H1 (cell line): Measurements from ENCODE around the gene ASAP2. TPM values are rescaled to one million over a fixed set of nuclear protein-coding genes. Genes with fewer than 3 reads are reported as not detected.

Experiments used
- CTCF ChIA-PET: fragments of 300-600 bp; sonication (Branson Sonifier 250); formaldehyde crosslinking; loops from one replicate; lab custom pipeline; 2021; ENCODE audit not compliant: partially characterized antibody; lab: Charles Lee
- POLR2A ChIA-PET: fragments of 300-600 bp; sonication (Branson Sonifier 250); formaldehyde crosslinking; loops from one replicate; lab custom pipeline; 2021; ENCODE audit warnings: inconsistent platforms; ENCODE audit not compliant: partially characterized antibody; lab: Charles Lee
- DNase-seq, 2 experiments: peaks; one replicate each; pipeline versions ENCODE4 v3.0.0 to v3.0.0-alpha.2; 2010 to 2022; ENCODE audit warnings: low spot score in 2 of 2, low read depth in 1 of 2, mixed read lengths in 1 of 2
- FAIRE-seq: peaks from 2 replicates; lab custom pipeline; 2011; peaks lifted over from hg19 to GRCh38; lab: Jason Lieb, UNC
- H2AFZ ChIP-seq: 2 replicates; pipeline ENCODE4 v1.8.1; 2012; ENCODE audit warnings: low read length, inconsistent platforms
- H2AK5ac ChIP-seq: 2 replicates; pipeline ENCODE4 v1.6.1; 2013; ENCODE audit warnings: low read depth, low read length
- H2BK120ac ChIP-seq: replicated peaks from 2 replicates; pipeline ENCODE3; 2013; ENCODE audit warnings: low read depth, low read length, inconsistent platforms
- H2BK12ac ChIP-seq: 2 replicates; pipeline ENCODE4 v1.6.1; 2013; ENCODE audit warnings: low read depth, low read length
- H2BK15ac ChIP-seq: 2 replicates; pipeline ENCODE4 v1.6.1; 2013; ENCODE audit warnings: low read length
- H2BK20ac ChIP-seq: 2 replicates; pipeline ENCODE4 v1.6.1; 2013; ENCODE audit warnings: low read length
- H2BK5ac ChIP-seq: 2 replicates; pipeline ENCODE4 v1.6.1; 2013; ENCODE audit warnings: low read depth, low read length
- H3K14ac ChIP-seq: 2 replicates; pipeline ENCODE4 v1.6.1; 2013; ENCODE audit warnings: inconsistent platforms; ENCODE audit not compliant: insufficient read length
- H3K18ac ChIP-seq: 2 replicates; pipeline ENCODE4 v1.6.1; 2013; ENCODE audit warnings: low read length; ENCODE audit errors: extremely low read depth
- H3K23ac ChIP-seq: 2 replicates; pipeline ENCODE4 v1.6.1; 2013; ENCODE audit warnings: inconsistent platforms; ENCODE audit not compliant: insufficient read length
- H3K23me2 ChIP-seq: 2 replicates; pipeline ENCODE4 v1.6.1; 2013; ENCODE audit warnings: low read depth, low read length
- H3K27ac ChIP-seq: 2 replicates; pipeline ENCODE4 v1.6.1; 2011; ENCODE audit warnings: low read depth, low read length, inconsistent platforms
- H3K27me3 ChIP-seq, 4 experiments: replicated peaks in 1 of 4; 1 replicate in 1 of 4; 2 replicates in 3 of 4; pipeline versions ENCODE4 v1.6.1 to v1.8.1; 2011 to 2013; ENCODE audit warnings: low read length in 3 of 4, mild to moderate bottlenecking in 3 of 4, inconsistent platforms in 2 of 4, mixed read lengths in 2 of 4, moderate library complexity in 1 of 4; ENCODE audit not compliant: control insufficient read depth in 3 of 4, insufficient read depth in 3 of 4; ENCODE audit errors: extremely low read depth in 1 of 4
- H3K36me3 ChIP-seq, 4 experiments: 2 replicates each; pipeline versions ENCODE4 v1.6.1 to v1.8.1; 2011 to 2013; ENCODE audit warnings: mild to moderate bottlenecking in 4 of 4, low read length in 3 of 4, moderate library complexity in 2 of 4, control low read depth in 1 of 4, inconsistent platforms in 1 of 4; ENCODE audit not compliant: insufficient read depth in 4 of 4, control insufficient read depth in 2 of 4
- H3K4ac ChIP-seq: replicated peaks from 2 replicates; pipeline ENCODE3; 2013; ENCODE audit warnings: low read length, low read depth, mixed read lengths, inconsistent platforms; ENCODE audit not compliant: insufficient read length
- H3K4me1 ChIP-seq, 4 experiments: replicated peaks in 1 of 4; 1 replicate in 1 of 4; 2 replicates in 3 of 4; pipeline versions ENCODE4 v1.6.1 to v1.8.1; 2011 to 2013; ENCODE audit warnings: low read length in 3 of 4, inconsistent platforms in 2 of 4, mixed read lengths in 1 of 4; ENCODE audit not compliant: insufficient read depth in 4 of 4, control insufficient read depth in 3 of 4
- H3K4me2 ChIP-seq, 2 experiments: 2 replicates each; pipeline versions ENCODE4 v1.6.1 to v1.8.1; 2011 to 2013; ENCODE audit warnings: low read depth in 2 of 2, low read length in 2 of 2, control low read depth in 1 of 2, inconsistent platforms in 1 of 2, mild to moderate bottlenecking in 1 of 2; ENCODE audit not compliant: insufficient read depth in 1 of 2
- H3K4me3 ChIP-seq, 4 experiments: fragments of 200-600, 300-600 bp in 1 of 4; sonication (generic), shearing (Covaris generic), sonication (Bioruptor Twin) in 1 of 4; 2 replicates each; pipeline versions ENCODE4 v1.5.1 to v1.8.1; 2011 to 2016; ENCODE audit warnings: low read length in 4 of 4, low read depth in 3 of 4, control low read depth in 2 of 4, inconsistent platforms in 2 of 4, mild to moderate bottlenecking in 2 of 4, mixed read lengths in 1 of 4, moderate library complexity in 1 of 4; ENCODE audit not compliant: insufficient read depth in 2 of 4; ENCODE audit errors: extremely low read depth in 1 of 4
- H3K56ac ChIP-seq: replicated peaks from 2 replicates; pipeline ENCODE3; 2013; ENCODE audit warnings: low read depth, mild to moderate bottlenecking, mixed read lengths, low read length, inconsistent platforms; ENCODE audit not compliant: insufficient read length
- H3K79me1 ChIP-seq: 2 replicates; pipeline ENCODE4 v1.6.1; 2013; ENCODE audit warnings: low read depth, low read length, control low read depth
- H3K79me2 ChIP-seq, 2 experiments: 2 replicates each; pipeline versions ENCODE4 v1.6.1 to v1.8.1; 2012 to 2013; ENCODE audit warnings: low read length in 2 of 2, mild to moderate bottlenecking in 2 of 2, inconsistent platforms in 1 of 2; ENCODE audit not compliant: insufficient read depth in 2 of 2, control insufficient read depth in 1 of 2
- H3K9ac ChIP-seq, 4 experiments: replicated peaks in 1 of 4; 1 replicate in 1 of 4; 2 replicates in 3 of 4; pipeline versions ENCODE4 v1.6.1 to v1.8.1; 2011 to 2013; ENCODE audit warnings: low read depth in 3 of 4, low read length in 3 of 4, control low read depth in 2 of 4, mild to moderate bottlenecking in 2 of 4, moderate library complexity in 2 of 4, inconsistent platforms in 1 of 4; ENCODE audit errors: extremely low read depth in 1 of 4
- H3K9me3 ChIP-seq, 2 experiments: 2 replicates each; pipeline versions ENCODE4 v1.6.1 to v1.8.1; 2012 to 2013; ENCODE audit warnings: mild to moderate bottlenecking in 2 of 2, moderate library complexity in 2 of 2, control low read depth in 1 of 2, inconsistent platforms in 1 of 2, low read depth in 1 of 2, low read length in 1 of 2, mixed read lengths in 1 of 2; ENCODE audit not compliant: insufficient read depth in 2 of 2
- H4K20me1 ChIP-seq, 2 experiments: replicated peaks in 1 of 2; 2 replicates each; pipeline versions ENCODE3 to v1.8.1; 2011 to 2013; ENCODE audit warnings: inconsistent platforms in 2 of 2, low read length in 2 of 2, mild to moderate bottlenecking in 1 of 2; ENCODE audit not compliant: insufficient read depth in 2 of 2, control insufficient read depth in 1 of 2
- H4K5ac ChIP-seq: 2 replicates; pipeline ENCODE4 v1.6.1; 2013; ENCODE audit warnings: low read length, low read depth, mixed read lengths, inconsistent platforms; ENCODE audit not compliant: insufficient read length
- H4K8ac ChIP-seq: 2 replicates; pipeline ENCODE4 v1.8.0; 2013; ENCODE audit warnings: mild to moderate bottlenecking, moderate library complexity, low read length, inconsistent platforms; ENCODE audit not compliant: insufficient read depth; ENCODE audit errors: extremely low read depth
- H4K91ac ChIP-seq: replicated peaks from 2 replicates; pipeline ENCODE3; 2013; ENCODE audit warnings: low read length, mixed read lengths, inconsistent platforms; ENCODE audit not compliant: insufficient read length
- ASH2L ChIP-seq: fragments of 200-600, 300-600 bp; sonication (generic); IDR thresholded peaks from one replicate; pipeline ENCODE4 v1.7.1; 2017; ENCODE audit warnings: low read length
- EZH2 ChIP-seq: fragments of 200-600 bp; sonication (generic); IDR thresholded peaks from 2 replicates; pipeline ENCODE4 v1.7.1; 2012; ENCODE audit warnings: low read depth, mild to moderate bottlenecking, moderate library complexity, low read length, inconsistent platforms; ENCODE audit not compliant: severe bottlenecking
- FOSL1 ChIP-seq: IDR thresholded peaks from 2 replicates; pipeline ENCODE4 v1.6.1; 2011; ENCODE audit warnings: mild to moderate bottlenecking, low read depth, low read length, moderate library complexity; ENCODE audit not compliant: insufficient read depth
- NRF1 ChIP-seq: IDR thresholded peaks from 2 replicates; pipeline ENCODE4 v1.6.1; 2011; ENCODE audit warnings: mild to moderate bottlenecking, low read depth, low read length, improper control_type of control experiment
- POLR2AphosphoS5 ChIP-seq: IDR thresholded peaks from 2 replicates; pipeline ENCODE4 v1.6.1; 2011; ENCODE audit warnings: low read depth, low read length
- SIN3A ChIP-seq, 2 experiments: IDR thresholded peaks in 1 of 2; conservative IDR thresholded peaks in 1 of 2; 2 replicates each; pipeline ENCODE4 v1.6.1; 2011 to 2012; ENCODE audit warnings: low read length in 2 of 2, improper control_type of control experiment in 1 of 2, low read depth in 1 of 2, mild to moderate bottlenecking in 1 of 2
- TAF1 ChIP-seq: IDR thresholded peaks from 2 replicates; pipeline ENCODE4 v1.6.1; 2011; ENCODE audit warnings: mild to moderate bottlenecking, low read depth, low read length
- TBP ChIP-seq: IDR thresholded peaks from 2 replicates; pipeline ENCODE4 v1.6.1; 2011; ENCODE audit warnings: low read depth, low read length, improper control_type of control experiment
- YY1 ChIP-seq: IDR thresholded peaks from 2 replicates; pipeline ENCODE4 v1.6.1; 2011; ENCODE audit warnings: low read depth, mild to moderate bottlenecking, low read length
- WGBS, 2 experiments: shearing (Covaris generic) in 1 of 2; methylation state at CpG; one replicate each; pipeline versions ENCODE4 v1.1.6 to v1.1.7; 2013 to 2015; ENCODE audit warnings: low lambda C conversion rate in 2 of 2, mixed read lengths in 2 of 2, inconsistent platforms in 1 of 2, low coverage in 1 of 2, missing lambda C conversion rate in 1 of 2; ENCODE audit not compliant: insufficient replicate concordance in 2 of 2, insufficient coverage in 1 of 2, insufficient read length in 1 of 2; ENCODE audit errors: extremely low coverage in 1 of 2, missing lambda C conversion rate in 1 of 2; 5-methylcytosine and 5-hydroxymethylcytosine counted together
- polyA plus RNA-seq, 7 experiments: library from polyadenylated mRNA; depleted of rRNA in 3 of 7; stranded (reverse) in 5 of 7; unstranded in 2 of 7; fragments of >200 nt in 5 of 7; fragments of 200-250 nt in 2 of 7; gene quantifications; 1 replicate in 5 of 7; 2 replicates in 1 of 7; 4 replicates in 1 of 7; pipeline versions ENCODE4 v1.2.1 to v1.2.3, GENCODE V29; 2011 to 2013; ENCODE audit warnings: missing spikeins in 2 of 7, mixed read lengths in 2 of 7
- total RNA-seq: library from RNA; stranded (reverse); fragmentation: NEBNext Ultra II Directional; extraction: Animal tissue kit (Norgen Biotek cat#: 25700); gene quantifications from 2 replicates; pipeline ENCODE4 v1.2.1, GENCODE V29; 2021
- TF ChIP-seq, protein P1 (sequence below), 3 experiments: IDR thresholded peaks; 1 replicate in 2 of 3; 2 replicates in 1 of 3; pipeline versions ENCODE4 v1.5.1 to v1.6.1; 2011; ENCODE audit warnings: low read length in 3 of 3, mild to moderate bottlenecking in 3 of 3, inconsistent platforms in 2 of 3, low read depth in 1 of 3, moderate library complexity in 1 of 3; ENCODE audit not compliant: insufficient read depth in 1 of 3; ENCODE audit errors: control extremely low read depth in 1 of 3
- TF ChIP-seq, protein P2 (sequence below): IDR thresholded peaks from 2 replicates; pipeline ENCODE4 v1.6.1; 2011; ENCODE audit warnings: low read depth, mild to moderate bottlenecking, low read length; ENCODE audit not compliant: insufficient read depth

ASAP2 gene
- total and polyA plus RNA-seq, 2 of the 8 experiments (the other 6 are each of a cell fraction or from before 2014, with no cell fraction given), result 10.2 to 18.7 TPM

DNA sequence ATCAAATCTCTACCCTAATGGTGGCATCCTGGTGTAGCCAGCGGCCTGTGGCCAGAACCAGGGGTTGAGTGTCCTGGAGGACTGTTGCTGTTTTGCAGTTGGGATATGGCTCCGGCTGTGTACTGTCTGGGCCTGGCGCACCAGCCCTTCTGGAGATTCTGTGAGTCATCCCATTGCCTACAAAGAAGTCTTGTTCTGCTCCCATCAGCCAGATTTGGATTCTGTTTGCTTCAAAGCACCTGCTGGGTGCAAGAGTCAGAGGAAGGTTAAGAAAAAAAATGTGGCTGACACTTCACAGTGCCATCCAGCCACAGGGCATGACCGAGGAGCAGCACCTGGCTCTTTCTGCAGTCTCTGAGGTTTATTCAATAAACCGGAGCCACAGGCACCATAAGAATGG is 41.0 kb upstream of the ASAP2 start:
- no peaks in the 10 kb centered on the region for H3K36me3 ChIP-seq
- H4K8ac ChIP-seq, result no peak overlapping the region
- H3K18ac ChIP-seq, result no peak overlapping the region
- H3K79me2 ChIP-seq, result no peaks in the 10 kb centered on the region
- H3K27ac ChIP-seq, result no peak overlapping the region
- H3K4me3 ChIP-seq, result no peak overlapping the region
- no peak overlapping the region for H2BK20ac ChIP-seq
- no peak overlapping the region for H3K4me2 ChIP-seq
- peaks cover 0 to 1% (median 0%) of the 10 kb centered on the region in 4 experiments; a peak in 3 of 7 replicates for H3K4me1 ChIP-seq
- H3K14ac ChIP-seq, result no peak overlapping the region
- no peak overlapping the region for H3K4ac ChIP-seq
- no peak overlapping the region for H3K56ac ChIP-seq
- ChIA-PET POLR2A (no interaction called here), CTCF (interaction anchor here (0.6 to 4.2 kb wide), 8 partner anchors 11 to 227 kb away, joined by 3 to 26 read pairs (median 4); partner anchors contain the start of gene ASAP2)
- H3K9ac ChIP-seq, result no peak overlapping the region
- no peaks in the 10 kb centered on the region for H3K27me3 ChIP-seq
- H4K20me1 ChIP-seq, result no peaks in the 10 kb centered on the region
- no peak overlapping the region for H4K5ac ChIP-seq
- H2AK5ac ChIP-seq, result peak overlapping the region; percentile 75; the same call in 1 of the 2 replicates
- H3K23me2 ChIP-seq, result no peaks in the 10 kb centered on the region
- no peak overlapping the region for H2BK120ac ChIP-seq
- FAIRE-seq (no peak), DNase-seq (no peak)
- H2BK5ac ChIP-seq, result no peak overlapping the region
- H2BK12ac ChIP-seq, result no peak overlapping the region
- H3K23ac ChIP-seq, result no peak overlapping the region
- H2BK15ac ChIP-seq, result 0 out of 2 replicates have a peak overlapping the region, but pooled peaks have one; percentile 46
- H3K9me3 ChIP-seq, result no peaks in the 10 kb centered on the region
- no peak overlapping the region for H4K91ac ChIP-seq
- 88% methylated on average over 5 of the region's 5 CpGs; no CpG with 5 or more reads in 1 of the 2 experiments for WGBS, 2 experiments
- H2AFZ ChIP-seq, result no peak overlapping the region; the same call in 1 of the 2 replicates
- no peaks in the 10 kb centered on the region for H3K79me1 ChIP-seq
- TF ChIP-seq SIN3A (conservative IDR thresholded peaks at IDR 0.05 in 1 of 2, IDR thresholded peaks at IDR 0.05 in 1 of 2; ENCODE audit: low read depth in 1 of 2, low read length in 2 of 2), result no peak
- TF ChIP-seq ASH2L, result no peak
- no peak for TF ChIP-seq EZH2
- TF ChIP-seq TAF1, result no peak
- TF ChIP-seq, protein P1, sequence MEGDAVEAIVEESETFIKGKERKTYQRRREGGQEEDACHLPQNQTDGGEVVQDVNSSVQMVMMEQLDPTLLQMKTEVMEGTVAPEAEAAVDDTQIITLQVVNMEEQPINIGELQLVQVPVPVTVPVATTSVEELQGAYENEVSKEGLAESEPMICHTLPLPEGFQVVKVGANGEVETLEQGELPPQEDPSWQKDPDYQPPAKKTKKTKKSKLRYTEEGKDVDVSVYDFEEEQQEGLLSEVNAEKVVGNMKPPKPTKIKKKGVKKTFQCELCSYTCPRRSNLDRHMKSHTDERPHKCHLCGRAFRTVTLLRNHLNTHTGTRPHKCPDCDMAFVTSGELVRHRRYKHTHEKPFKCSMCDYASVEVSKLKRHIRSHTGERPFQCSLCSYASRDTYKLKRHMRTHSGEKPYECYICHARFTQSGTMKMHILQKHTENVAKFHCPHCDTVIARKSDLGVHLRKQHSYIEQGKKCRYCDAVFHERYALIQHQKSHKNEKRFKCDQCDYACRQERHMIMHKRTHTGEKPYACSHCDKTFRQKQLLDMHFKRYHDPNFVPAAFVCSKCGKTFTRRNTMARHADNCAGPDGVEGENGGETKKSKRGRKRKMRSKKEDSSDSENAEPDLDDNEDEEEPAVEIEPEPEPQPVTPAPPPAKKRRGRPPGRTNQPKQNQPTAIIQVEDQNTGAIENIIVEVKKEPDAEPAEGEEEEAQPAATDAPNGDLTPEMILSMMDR (IDR thresholded peaks at IDR 0.05; ENCODE audit: control extremely low read depth in 1 of 3, insufficient read depth in 1 of 3, low read depth in 1 of 3, low read length in 3 of 3), result no peak
- TF ChIP-seq, protein P2, sequence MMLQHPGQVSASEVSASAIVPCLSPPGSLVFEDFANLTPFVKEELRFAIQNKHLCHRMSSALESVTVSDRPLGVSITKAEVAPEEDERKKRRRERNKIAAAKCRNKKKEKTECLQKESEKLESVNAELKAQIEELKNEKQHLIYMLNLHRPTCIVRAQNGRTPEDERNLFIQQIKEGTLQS, result no peak
- no peak for TF ChIP-seq FOSL1
- no peak for TF ChIP-seq POLR2AphosphoS5
- no peak for TF ChIP-seq YY1
- TF ChIP-seq TBP, result no peak
- TF ChIP-seq NRF1, result no peak
